Measurements from ENCODE around the gene NCKAP5.

Gene NCKAP5

DNA sequence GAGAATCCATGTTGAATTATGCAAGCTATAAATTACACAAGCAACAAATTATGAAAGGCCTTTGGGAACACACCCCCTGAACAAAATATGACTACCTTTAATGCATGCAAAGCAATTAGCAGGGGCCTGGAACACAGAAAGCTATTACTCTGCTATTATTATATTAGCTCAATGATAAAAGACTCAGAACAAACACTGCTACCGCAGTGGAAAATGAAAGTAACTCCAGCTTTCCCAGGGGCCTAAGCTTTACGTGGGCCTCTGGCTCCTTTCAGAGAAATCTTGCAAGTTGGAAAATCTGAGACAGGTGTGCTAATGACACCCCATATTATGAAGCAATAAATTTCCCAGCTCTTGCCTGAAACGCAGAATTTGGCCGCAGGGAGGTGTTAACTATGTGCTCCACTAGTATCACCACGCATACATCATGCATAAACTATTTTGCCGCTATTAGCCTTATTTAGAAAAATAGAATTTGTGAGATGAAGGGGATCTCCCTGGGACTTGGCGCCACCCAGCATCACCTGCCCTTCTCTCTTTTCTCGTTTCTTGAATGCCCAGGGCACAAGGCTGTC lies 576.7 kb downstream of the NCKAP5 start:
- no peak for TF ChIP-seq MYC (IDR thresholded peaks at IDR 0.05; ENCODE audit: low read depth, low read length)
- TF ChIP-seq, protein P1, sequence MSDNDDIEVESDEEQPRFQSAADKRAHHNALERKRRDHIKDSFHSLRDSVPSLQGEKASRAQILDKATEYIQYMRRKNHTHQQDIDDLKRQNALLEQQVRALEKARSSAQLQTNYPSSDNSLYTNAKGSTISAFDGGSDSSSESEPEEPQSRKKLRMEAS (IDR thresholded peaks at IDR 0.05; ENCODE audit: low read depth, low read length), result no peak
- no peak for TF ChIP-seq CTCF (IDR thresholded peaks at IDR 0.05; ENCODE audit: low read depth, low read length)
- TF ChIP-seq POLR2A (IDR thresholded peaks at IDR 0.05; ENCODE audit: extremely low read depth, insufficient read length), result no peak
- no peak overlapping the region for H3K4me3 ChIP-seq (ENCODE audit: low read depth, low read length)
- no peak for DNase-seq (ENCODE audit: low read depth)

GRCh38 chr2:132984731-132985130 lies 583.5 kb downstream of the NCKAP5 start:
- DNase-seq (ENCODE audit: low read depth), result no peak
- TF ChIP-seq MYC (IDR thresholded peaks at IDR 0.05; ENCODE audit: low read depth, low read length), result no peak
- no peak for TF ChIP-seq CTCF (IDR thresholded peaks at IDR 0.05; ENCODE audit: low read depth, low read length)
- TF ChIP-seq POLR2A (IDR thresholded peaks at IDR 0.05; ENCODE audit: extremely low read depth, insufficient read length), result no peak
- TF ChIP-seq, protein P1 (IDR thresholded peaks at IDR 0.05; ENCODE audit: low read depth, low read length), result no peak
- H3K4me3 ChIP-seq (ENCODE audit: low read depth, low read length), result no peak overlapping the region

DNA sequence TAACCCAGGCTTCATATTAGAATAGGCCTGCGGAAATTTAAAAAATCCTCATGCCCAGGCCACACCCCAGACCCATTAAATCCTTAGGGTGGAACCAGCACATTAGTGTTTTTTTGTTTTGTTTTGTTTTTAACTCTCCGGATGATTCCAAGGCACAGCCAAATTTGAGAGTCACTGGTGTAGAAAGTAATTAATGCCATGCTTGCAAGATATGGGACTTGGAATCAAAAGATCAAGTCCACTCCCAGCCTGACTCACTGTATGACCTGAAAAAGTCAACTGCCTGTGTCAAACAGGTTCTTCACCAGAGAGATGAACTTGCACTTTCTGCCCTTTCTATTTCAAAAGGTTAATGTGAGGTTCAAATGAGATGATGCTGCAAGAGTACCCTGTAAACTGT lies 588.0 kb downstream of the NCKAP5 start:
- no peak for TF ChIP-seq POLR2A (IDR thresholded peaks at IDR 0.05; ENCODE audit: extremely low read depth, insufficient read length)
- no peak for TF ChIP-seq CTCF (IDR thresholded peaks at IDR 0.05; ENCODE audit: low read depth, low read length)
- TF ChIP-seq MYC (IDR thresholded peaks at IDR 0.05; ENCODE audit: low read depth, low read length), result no peak
- TF ChIP-seq, protein P1 (IDR thresholded peaks at IDR 0.05; ENCODE audit: low read depth, low read length), result no peak
- no peak overlapping the region for H3K4me3 ChIP-seq (ENCODE audit: low read depth, low read length)
- no peak for DNase-seq (ENCODE audit: low read depth)

- no peak overlapping the region for H3K4me3 ChIP-seq (ENCODE audit: low read depth, low read length)
- DNase-seq (ENCODE audit: low read depth), result no peak
- TF ChIP-seq MYC (IDR thresholded peaks at IDR 0.05; ENCODE audit: low read depth, low read length) (no peak), POLR2A (IDR thresholded peaks at IDR 0.05; ENCODE audit: extremely low read depth, insufficient read length) (no peak), CTCF (IDR thresholded peaks at IDR 0.05; ENCODE audit: low read depth, low read length) (no peak)
- TF ChIP-seq, protein P1 (IDR thresholded peaks at IDR 0.05; ENCODE audit: low read depth, low read length), result no peak
Observed at GRCh38 chr2:132979339-132980093, 588.7 kb downstream of the NCKAP5 start.

DNA sequence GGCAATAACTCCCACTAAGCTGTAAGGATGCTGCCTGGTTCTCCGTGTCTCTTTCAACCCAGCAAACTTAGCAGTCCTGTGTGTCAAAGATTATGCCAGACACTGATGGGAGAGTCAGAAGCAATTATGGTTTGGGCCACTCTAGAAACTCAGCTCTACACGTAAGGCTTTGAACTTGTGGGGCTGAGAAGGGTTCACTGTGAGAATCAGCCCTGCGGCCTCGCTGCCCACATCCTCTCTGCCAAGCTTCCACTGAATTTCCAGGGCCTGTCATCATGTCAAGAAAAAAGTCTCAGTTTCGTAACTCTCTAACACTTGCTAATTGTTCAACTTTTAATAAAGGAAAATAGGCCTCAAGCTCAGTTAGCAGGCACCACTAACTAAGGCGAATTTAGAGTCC lies 589.4 kb downstream of the NCKAP5 start:
- TF ChIP-seq MYC (IDR thresholded peaks at IDR 0.05; ENCODE audit: low read depth, low read length), result no peak
- no peak for TF ChIP-seq CTCF (IDR thresholded peaks at IDR 0.05; ENCODE audit: low read depth, low read length)
- TF ChIP-seq, protein P1 (IDR thresholded peaks at IDR 0.05; ENCODE audit: low read depth, low read length), result no peak
- TF ChIP-seq POLR2A (IDR thresholded peaks at IDR 0.05; ENCODE audit: extremely low read depth, insufficient read length), result no peak
- H3K4me3 ChIP-seq (ENCODE audit: low read depth, low read length), result no peak overlapping the region
- no peak for DNase-seq (ENCODE audit: low read depth)

All from NB4 (cell line).